Hematopoietic multipotent progenitor cell treated with erythropoietin and hydrocortisone succinate and interleukin-3 and kit ligand, for 4 days (in vitro differentiated cells): ENCODE data around the gene SIPA1L2.

Experiments used
- DNase-seq: peaks from one replicate; pipeline ENCODE4 v3.0.0-alpha.2; 2015

SIPA1L2 gene

DNA sequence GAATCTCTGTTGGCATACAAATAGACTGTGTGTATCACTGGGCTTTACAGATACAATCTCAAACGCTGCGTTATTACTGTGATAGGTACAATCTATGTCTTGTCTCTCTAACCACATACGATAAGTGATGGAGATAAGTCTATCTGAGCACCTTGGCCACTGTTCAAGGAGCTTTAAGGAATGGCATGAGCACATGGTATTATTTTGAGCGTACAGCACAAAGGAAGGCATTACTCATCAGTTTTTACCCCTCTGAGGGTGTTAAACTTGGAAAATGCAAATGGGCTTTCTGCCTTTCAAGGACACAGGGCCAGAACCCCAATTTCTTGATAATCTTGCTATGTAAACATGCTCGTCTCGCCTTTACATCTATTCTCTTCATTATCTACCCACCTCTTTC, 11.6 kb upstream of the SIPA1L2 start:
- no peak for DNase-seq

- no peak for DNase-seq
These were observed 6.9 kb upstream of the SIPA1L2 start for GRCh38 chr1:232636799-232637198.

DNA sequence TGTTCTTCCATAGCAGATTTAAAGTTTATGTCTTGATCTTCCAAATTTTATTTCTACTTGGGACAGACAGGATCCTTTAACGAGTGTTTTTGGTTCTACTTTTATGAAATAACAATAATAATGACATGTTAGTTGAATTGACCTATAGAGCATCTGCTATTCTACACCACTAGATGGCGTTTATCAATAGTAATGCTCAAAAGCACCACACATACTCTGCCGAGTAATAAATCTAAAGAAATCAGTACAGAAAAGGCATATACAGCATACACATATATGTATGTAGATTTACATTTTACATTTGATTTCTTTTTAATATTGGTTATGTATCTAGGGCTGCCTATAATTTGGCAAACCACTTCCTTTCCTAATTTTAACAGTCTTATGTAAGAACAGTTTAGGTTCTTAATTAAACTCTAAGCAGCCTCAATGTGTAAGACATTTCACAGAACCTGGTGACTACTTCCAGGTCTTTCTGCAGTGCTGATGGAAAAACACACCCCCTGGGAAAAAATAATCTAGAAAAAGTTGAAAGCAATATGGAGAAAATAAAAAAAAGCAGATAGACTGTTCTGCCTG, 5.9 kb upstream of the SIPA1L2 start:
- DNase-seq, result peak; percentile 85

DNA sequence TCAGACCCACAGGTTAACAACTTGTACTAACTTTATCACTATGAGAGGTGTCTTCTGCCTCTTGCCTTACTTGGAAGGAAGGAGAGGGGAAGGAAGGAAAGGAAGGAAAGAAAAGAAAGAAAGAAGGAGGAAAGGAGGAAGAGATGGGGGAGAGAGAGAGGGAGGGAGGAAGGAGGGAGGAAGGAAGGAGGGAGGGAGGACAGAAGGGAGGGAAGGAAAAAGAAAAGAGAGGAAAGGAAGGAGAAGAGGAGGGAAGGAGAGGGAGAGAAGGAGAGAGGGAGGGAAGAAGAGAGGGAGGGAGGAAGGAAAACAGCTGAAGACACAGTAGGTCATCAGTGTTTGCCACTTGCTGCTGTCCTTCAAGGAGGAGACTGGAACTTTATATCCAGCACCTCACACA, 5.3 kb upstream of the SIPA1L2 start:
- no peak for DNase-seq

GRCh38 chr1:232634096-232634495, 4.2 kb upstream of the SIPA1L2 start:
- peak; percentile 31 for DNase-seq

DNA sequence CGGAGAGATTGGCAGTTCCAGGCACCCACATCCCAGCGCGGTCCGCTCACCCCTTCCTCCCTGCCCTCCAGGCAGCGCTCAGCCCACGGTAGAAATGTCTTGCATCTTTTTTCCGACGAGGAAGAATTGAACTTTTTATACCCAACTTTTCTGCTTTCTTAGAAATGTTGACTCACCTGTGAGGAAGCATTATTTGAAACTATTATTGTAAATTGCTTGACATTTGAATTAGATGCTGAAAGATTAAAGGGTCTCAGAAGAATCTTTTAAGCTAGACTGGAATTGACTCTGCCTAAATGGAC, 912 bp upstream of the SIPA1L2 start:
- DNase-seq, result no peak

DNA sequence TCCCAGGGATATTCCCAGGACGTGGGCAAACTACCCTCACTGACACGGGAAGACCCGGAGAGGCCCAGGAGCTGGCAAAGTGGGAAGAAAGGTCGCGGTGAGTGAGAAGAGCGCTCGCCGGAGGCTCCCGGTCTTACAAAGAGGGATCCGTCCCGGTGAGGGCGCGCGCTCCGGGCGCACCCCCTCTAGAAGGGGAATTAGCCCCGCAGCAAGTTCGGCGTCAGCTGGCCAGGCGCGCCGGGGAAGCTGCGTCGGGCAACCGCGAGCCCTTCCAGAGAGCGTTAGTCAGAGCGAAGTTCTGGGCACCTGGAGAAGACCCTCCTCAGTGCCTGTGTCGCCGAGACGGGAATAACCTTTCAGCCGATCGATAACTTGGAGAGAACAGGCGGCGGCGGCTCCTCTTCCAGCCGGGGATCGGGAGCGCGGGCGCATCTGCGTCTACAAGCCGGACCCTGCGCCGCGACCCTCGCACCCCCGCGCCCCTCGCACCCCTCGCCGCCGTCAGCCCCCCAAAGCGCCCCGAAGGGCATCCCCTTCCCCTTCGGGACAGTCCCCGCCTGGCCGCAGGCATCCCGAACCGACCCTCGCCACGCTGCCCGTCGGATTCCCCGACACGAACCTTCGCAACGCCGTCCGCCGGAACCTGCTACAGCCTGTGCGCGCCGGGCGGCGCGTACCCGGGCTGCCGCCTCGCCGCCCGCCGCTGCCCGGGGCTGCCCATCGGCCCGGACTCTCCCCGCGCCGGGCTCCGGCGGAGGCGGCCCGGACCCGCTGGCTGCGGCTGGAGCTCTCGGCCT, 485 bp downstream of the SIPA1L2 start:
- peak; percentile 24 for DNase-seq

DNA sequence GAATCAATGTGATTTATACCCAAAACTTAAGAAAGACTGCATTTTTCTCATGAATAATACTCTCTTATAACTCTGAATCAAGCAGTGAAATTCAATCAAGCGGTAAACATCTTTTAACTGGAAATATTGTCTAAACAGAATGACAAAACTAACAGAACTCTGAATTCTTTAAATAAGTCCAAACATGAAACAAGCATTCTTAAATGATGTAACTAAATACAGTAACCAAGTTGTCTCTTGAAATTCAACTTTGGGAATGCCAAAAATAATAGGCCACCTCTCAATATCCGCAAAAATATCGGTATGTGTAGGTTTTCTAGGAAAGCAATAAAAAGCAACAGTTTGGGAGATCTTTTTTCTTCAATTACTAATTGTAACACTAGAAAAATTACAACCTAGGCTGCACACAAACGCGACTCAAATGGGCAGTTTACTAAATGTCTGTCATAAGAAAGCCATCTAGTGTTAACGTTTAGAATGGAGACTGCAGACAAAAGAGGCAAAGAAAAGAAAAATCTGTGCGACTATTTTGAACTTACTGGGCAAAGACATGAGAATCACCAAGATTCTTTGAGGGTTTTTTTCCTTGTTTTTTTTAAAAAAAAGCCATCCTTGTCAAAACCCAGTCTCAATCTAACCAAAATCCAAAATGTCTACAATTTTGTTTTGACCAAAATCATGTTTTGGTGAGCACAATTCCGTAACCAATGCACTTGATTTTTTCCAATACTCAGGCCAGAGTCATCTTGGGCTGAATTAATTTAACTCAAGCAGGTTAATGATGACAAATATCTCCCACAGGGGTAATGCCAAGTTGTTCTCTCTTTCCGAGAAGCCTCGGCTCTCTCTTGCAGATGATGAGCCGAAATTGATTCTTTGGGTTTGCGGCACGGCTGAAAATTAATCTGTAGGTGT, 1.3 kb downstream of the SIPA1L2 start:
- DNase-seq, result peak; percentile 66

- peak; percentile 32 for DNase-seq
These were observed 2.1 kb downstream of the SIPA1L2 start for GRCh38 chr1:232627645-232628334.

DNA sequence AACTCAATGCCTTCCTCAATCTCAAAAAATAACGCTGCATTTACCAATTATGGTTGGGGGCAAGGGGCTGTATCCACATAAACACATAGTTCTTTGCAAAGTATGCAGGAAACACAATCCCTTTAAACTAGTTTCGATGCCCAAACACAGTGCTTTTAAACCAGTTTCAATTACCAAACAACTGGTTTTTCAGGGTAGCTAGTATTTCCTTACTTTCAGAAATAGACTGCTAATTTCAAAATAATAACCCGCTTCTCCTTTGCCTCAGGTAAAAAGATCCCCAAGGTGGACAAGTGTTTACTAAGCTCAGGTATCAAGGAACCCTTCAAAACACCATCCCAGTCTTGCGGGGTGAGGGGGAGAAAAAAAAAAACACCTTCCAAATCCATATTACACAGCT, 2.8 kb downstream of the SIPA1L2 start:
- DNase-seq, result no peak

GRCh38 chr1:232626452-232626851, 3.5 kb downstream of the SIPA1L2 start:
- no peak for DNase-seq

- no peak for DNase-seq
These were observed 4.5 kb downstream of the SIPA1L2 start for GRCh38 chr1:232625319-232625868.

DNA sequence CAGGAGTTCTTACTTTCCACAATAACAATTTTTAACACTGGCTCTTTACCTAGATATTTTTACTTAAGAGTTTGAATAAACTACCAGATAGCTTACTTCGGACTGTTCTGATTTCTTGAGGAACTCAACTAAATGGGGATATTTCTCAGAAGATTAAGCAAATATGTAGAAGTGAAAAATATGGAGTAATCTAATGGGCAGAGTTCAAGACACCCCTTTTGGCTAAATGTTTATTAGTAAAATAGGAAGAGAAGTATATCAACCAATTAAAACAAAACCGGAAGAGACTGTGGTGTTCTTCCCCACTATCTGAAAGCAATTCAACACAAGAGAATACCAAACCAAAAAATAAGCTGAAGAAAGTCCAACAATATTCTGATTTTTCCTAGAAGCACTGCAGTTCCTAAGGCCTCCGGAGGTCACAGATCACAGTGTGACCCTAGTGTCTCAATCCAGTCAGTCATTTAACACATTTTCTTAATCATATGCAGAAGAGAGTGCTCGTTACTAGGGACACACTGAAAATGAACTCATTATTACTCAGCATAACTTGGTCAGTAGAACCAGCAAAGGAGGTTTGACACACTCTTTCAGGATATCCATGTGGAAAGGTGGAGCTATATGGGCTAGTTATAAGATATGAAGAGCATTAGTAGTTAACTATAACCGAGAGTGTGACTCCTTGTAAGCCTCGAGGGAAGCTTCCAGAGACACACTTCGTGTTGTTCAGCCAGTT, 5.2 kb downstream of the SIPA1L2 start:
- no peak for DNase-seq

DNA sequence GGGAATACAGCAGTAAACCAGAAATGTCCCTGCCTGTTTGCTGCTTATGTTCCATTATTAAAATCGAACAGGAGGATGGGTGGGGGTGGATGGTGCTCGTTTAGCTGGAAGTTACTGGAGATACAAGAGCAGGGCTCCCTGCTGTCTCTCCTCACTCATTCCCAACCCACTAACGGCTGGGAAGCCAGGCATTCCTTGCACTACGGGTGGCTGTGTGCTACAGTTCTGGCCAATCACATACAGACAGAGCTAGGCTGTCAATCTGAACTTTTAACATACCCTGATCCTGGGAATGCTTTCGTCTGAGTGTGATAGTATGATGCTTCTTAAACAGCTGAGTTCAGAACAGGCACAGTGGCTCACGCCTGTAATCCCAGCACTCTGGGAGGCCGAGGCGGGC, 7.0 kb downstream of the SIPA1L2 start:
- DNase-seq, result no peak

DNA sequence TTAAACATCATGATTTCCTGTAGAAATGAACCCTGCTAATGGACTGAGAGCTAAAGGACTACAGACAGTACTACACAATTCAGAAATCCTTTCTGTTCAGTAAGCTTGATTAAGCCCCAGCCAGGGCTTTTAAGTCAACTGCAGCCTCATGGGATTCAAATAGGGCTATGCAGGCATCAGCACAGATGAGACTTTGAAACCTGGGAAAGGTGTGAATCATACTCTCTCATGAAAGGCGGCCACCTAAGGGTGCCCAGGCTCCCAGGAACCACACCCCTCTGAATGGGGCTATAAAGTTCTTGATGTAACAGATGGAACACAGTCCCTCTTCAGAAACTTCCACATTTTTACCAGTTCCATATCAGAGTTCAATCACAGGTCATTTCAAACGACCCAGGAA, 7.6 kb downstream of the SIPA1L2 start:
- no peak for DNase-seq

GRCh38 chr1:232621050-232621449, 8.9 kb downstream of the SIPA1L2 start:
- peak; percentile 38 for DNase-seq

DNA sequence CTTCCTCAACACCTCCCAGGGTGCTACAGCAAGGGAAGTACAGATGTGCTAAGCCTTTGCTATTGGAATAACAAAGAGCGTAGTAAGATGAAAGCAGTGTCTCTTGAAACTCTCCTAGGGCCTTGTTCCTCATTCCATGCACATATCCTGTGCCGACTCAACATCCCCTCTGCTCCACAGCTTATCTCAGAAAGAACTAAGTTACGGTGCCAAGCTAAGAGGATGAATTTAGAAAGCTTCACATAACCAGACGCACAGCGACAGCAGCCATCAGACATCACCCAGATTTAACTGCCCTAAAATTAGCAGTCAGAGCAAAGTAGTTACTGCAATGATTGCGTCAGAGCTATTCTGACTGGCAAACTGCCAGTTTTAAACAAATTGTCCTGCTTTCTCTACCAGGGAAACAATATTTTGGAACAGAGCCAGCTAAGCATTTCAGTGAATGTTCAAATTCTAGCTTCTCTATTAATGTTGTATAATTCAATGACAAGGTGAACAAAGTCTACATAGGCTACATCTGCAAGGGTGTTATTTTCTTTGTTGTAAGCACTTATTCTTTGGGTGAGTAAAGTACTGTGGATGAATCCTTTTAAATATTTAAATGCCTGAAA, 9.5 kb downstream of the SIPA1L2 start:
- DNase-seq, result peak; percentile 69

DNA sequence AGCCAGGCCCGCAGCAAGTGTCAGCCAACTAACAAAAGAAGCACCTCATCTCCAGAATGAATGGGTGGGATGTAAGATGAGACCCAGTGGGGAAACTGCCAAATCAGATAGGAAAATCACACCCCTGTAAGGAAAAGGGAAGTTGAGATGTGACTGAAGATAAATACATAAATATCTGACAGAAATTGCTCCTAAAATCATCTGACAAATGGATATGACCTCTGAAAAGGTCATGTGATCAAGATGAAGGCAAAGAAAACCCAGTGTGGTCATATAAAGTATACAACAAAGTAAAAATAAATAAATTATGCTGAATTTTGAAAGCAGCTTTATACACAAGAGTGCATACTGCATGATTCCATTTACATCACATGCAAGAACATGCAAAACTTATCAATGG, 12.7 kb downstream of the SIPA1L2 start:
- no peak for DNase-seq

- DNase-seq, result no peak
These were observed 14.6 kb downstream of the SIPA1L2 start for GRCh38 chr1:232615306-232615800.

GRCh38 chr1:232614811-232615210, 15.1 kb downstream of the SIPA1L2 start:
- no peak for DNase-seq

- no peak for DNase-seq
These were observed 16.1 kb downstream of the SIPA1L2 start for GRCh38 chr1:232613752-232614381.
